Hematopoietic multipotent progenitor cell (in vitro differentiated cells): Measurements from ENCODE around the gene PTPN14. TPM values are rescaled to one million over a fixed set of nuclear protein-coding genes. Genes with fewer than 3 reads are reported as not detected.
"Not testable (repeated sequence)": the region's sequence is repeated elsewhere in the genome, so short reads cannot be mapped to it uniquely, and the experiment has no call there.

Source experiments
- DNase-seq, 3 donors: peaks; one replicate each; pipeline ENCODE4 v3.0.0-alpha.2; 2011 to 2015; ENCODE audit warnings: low read depth in 2 of 3, low spot score in 2 of 3
- total RNA-seq: library from RNA; depleted of rRNA; stranded (reverse); fragments of >200 nt; gene quantifications from one replicate; pipeline ENCODE4 v1.2.3, GENCODE V29; 2012

Gene PTPN14
- total RNA-seq, 1 donor = 4.6 TPM

DNA sequence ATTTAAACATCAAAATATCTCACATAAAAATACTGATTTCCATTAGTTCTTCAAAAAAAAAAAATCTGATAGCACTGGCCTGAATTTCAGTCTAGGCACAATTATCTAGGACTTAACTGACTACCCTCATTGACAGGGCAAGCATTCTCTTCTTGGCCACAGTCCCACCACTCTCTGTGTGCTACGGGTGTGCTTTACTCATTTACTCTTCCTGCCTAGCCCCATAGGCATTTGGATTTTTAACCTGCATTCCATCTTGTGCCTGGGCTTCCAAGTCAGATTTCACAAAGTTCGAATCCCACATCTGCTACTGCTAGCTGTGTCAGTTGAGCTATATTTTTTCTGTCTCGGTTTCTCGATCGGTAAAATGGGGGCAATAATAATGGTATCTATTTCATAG, 38.0 kb downstream of the PTPN14 start:
- DNase-seq = no peak

DNA sequence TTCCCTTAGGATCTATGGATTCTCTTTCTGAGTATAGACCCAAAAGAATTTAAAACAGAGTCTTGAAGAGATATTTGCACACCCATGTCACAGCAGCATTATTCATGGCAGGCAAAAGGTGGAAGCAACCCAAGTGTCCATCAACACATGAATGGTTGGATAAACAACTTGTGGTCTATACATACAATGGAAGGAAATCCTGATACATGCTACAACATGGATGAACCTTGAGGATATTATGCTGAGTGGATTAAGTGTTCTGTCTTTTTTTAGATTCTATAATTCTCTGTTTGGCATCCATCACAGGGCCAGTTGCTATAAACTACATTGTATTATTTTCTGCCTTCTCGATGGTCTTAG, 39.8 kb downstream of the PTPN14 start:
- DNase-seq = no peak

DNA sequence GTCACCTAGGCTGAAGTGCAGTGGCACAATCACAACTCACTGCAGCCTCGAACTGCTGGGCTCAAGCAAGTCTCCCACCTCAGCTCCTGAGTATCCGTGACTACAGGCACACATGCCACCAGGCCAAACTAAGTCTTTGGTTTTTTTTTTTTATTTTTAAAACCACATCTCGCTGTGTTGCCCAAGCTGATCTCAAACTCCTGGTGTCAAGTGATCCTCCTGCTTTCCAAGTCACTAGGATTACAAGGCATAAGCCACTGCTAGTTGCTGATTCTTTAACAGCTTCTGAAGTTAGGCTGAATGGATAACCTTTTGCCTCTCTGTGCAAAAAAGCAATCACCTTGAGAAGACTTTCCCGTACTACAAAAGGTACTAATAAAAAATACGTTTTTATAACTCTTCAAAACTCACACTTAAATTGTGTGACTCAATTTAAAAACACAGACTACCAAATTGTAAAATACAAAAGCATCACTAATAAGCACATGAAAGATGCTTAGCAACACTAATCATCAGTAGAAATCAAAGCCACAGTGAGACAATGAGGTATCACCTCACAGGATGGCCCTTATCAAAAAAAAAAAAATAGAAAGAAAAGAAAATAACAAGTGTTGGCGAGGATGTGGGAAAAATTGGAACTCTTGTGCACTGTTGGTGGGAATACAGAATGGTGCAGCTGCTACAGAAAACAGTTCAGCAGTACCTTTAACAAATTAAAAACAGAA, 40.3 kb downstream of the PTPN14 start:
- DNase-seq = no peak

- no peak for DNase-seq
Observed at GRCh38 chr1:214510477-214510876, 40.9 kb downstream of the PTPN14 start.

- DNase-seq = not testable (repeated sequence)
Observed at GRCh38 chr1:214509622-214510021, 41.8 kb downstream of the PTPN14 start.

GRCh38 chr1:214506972-214507431, 44.4 kb downstream of the PTPN14 start:
- no peak for DNase-seq

DNA sequence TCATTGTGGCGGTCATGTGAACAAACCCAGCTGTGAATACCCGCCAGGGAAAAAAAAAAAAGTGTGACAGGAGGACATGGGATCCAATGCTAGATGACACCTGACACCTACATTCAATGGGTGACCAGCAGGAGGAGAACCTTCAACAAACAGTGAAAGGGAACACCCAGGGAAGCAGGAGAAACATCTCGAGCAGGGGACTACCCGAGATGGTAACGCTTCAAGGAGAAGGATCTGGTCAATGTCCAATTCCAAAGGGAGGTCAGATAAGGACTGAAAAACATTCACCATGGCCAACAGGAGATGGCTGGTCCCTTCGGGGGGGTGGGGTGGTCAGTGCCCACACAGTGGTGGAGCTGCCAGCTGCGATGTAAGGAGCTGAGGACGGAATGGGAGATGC, 46.3 kb downstream of the PTPN14 start:
- no peak for DNase-seq

DNA sequence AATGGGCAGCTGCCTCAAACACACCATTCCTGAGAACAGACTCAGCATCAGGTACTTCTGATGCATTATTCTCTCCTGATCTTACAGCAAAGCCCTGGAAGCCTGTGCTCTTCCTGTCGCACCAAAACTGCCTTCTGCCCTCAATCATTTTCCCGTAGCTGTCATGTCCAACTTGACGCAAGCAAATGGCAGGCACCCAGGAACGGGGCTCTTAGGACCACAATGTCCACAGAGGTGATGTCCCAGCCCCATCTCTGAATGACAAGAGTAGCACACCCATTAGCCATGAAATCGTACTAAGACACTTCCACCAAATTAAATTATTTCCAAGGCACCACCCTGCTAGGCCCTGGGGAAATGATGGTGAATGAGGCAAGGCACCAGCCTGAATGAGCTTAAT, 47.1 kb downstream of the PTPN14 start:
- DNase-seq = no peak

DNA sequence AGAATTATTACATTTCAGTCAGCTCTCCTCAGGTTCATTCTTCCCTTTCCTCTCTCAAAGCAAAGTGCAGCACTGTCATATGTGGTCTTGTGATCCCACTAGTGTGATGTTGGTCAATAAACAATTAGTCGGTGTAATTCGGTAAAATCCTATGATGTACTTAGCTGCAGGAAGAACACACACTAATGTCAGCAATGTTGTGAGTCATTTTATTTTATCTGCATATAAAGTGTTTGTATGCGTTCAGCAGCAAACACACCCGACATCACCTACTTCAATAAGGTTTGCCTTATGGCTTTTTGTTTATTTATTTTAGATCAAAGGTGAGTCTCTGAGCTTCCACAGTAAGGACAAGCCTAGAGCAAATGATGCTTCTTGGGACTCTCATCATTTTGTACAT, 47.8 kb downstream of the PTPN14 start:
- DNase-seq = no peak

GRCh38 chr1:214500340-214501055, 50.9 kb downstream of the PTPN14 start:
- no peak for DNase-seq

DNA sequence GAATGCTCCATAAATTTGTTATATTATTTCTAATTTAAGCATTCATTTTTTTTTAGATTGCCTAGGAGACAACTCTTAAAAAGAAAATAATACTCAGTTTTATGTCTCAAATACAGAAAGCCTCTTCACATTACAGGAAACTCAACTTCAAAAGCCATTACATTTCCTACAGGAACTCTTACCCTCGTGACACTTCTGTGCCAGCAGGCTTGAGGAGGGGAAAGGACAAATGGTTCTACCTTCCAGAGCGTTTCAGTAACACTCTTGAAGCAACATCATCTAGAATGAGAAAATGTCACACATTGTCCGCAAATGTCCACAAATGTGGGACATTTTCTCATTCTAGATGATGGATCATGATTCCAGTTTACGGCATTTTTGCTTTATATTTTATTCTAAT, 51.7 kb downstream of the PTPN14 start:
- DNase-seq = no peak

DNA sequence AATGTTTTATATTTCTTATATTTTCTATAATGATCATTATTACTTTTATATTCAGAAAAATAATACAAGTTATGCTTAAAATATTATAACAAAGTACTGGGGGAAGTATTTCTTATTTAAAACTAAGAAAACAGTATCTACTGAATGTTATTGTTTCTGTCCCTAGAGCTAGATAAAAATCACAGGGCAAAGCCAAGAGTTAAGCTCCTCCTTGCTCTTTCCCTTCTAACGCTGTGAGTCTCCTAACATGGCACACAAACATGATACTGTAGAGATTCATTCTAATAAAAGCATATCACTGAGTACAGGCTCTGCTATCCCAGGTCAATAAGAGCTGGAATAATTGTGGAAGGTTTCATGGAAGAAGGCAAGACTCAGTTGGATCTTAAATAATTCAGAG, 53.4 kb downstream of the PTPN14 start:
- DNase-seq = no peak

DNA sequence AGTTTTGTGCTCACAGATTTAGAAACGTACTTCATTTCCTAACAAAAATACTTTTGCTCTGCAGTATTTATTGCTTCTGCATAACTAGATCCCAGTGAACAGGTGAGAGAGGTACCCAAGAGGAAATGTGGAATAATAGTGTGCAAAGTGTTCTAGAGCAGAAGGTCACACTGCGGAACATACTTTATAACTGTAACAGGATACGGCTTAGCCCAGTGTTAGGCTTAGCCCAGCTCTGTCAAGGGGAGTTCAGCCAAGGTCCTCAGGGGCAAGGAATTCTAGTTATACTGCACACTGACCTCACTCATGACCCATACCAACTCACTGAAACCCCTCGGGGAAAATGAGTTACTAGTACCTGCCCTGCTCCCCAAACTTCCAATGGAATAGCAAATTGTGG, 55.3 kb downstream of the PTPN14 start:
- DNase-seq = no peak

DNA sequence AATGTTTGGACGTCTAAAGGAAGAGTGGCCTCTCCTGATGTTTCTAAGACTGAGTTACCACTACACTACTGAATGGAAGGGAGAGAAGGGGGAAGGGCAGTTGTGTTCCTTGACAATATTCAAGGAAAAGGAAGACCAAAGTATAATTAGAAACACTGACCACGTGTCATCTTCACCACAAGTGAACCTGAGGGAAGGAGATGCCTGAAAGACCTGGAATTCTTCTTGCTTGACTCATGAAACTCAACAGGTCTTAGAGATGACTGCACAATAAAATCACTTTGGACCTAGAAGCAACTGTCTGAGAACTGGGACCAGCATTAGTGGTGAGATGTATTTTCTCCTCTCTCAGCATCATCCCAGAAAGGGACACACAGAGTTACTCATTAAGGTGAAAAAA, 56.7 kb downstream of the PTPN14 start:
- DNase-seq = no peak

DNA sequence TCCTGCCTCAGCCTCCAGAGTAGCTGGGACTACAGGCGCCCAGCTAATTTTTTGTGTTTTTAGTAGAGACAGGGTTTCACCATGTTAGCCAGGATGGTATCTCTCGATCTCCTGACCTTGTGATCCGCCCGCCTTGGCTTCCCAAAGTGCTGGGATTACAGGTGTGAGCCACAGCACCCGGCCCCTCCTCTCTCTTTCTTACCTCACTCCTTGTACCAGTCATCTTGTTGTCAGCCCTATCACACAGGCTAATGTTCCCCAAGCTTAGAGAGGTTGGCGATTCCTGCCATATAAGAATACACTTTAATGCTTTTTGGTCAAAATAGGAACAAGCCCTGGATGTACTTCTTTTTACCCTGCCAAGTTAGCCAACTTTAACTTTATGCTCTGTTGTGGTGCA, 57.2 kb downstream of the PTPN14 start:
- not testable (repeated sequence) for DNase-seq

GRCh38 chr1:214493126-214493796, 58.1 kb downstream of the PTPN14 start:
- no peak for DNase-seq

DNA sequence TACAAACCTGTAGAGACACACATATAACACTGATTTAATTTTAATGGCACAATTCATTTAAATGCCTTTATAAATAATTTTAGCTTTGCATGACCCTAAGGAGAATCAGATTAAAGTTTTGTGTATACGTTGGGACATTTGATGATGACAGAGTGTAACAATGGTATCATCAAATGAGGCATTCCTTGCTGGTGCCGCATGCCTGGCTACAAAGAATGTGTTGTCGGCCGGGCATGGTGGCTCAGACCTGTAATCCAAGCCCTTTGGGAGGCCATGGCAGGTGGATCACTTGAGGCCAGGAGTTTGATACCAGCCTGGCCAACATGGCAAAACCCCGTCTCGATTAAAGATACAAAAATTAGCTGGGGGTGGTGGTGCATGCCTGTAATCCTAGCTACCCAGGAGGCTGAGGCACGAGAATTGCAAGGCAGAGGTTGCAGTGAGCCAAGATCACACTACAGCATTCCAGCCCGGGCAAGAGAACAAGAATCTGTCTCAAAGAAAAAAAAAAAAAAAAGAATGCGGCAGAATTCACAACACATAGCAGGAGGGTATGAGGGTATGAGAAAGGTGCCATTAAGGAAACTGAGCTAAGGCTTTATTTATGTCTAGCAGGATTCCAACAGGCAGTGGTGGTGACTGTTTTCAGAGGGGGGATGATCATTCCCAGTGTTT, 58.9 kb downstream of the PTPN14 start:
- no peak for DNase-seq

DNA sequence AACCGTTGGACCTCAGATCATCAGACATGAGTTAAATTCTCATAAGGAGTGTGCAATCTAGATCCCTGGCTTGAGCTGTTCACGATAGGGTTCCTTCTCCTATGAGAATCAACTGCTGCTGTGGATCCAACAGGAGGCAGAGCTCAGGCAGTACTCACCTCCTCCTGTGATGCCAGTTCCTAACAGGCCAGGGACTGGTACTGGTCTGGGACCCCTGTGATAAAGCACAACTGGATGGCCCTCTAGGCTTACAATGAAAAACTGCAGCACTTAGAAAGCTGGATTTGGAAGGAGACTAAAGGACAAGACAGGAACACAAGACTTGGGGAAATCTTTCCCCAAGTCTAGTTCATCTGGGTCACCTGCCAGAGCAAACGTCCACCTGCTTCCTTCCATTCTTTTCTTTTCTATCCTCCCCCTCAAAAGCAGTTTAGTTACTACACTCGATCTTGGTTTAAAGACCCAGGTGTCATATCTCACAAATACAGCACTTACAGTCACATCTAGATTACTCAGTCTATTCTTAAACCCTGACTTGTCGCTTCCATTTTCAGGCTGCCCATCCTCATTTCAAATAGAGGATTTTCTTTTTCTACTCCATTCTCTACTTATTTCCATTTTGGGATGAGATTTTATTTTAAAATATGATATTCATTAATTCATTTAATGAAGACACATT, 59.8 kb downstream of the PTPN14 start:
- DNase-seq = no peak

DNA sequence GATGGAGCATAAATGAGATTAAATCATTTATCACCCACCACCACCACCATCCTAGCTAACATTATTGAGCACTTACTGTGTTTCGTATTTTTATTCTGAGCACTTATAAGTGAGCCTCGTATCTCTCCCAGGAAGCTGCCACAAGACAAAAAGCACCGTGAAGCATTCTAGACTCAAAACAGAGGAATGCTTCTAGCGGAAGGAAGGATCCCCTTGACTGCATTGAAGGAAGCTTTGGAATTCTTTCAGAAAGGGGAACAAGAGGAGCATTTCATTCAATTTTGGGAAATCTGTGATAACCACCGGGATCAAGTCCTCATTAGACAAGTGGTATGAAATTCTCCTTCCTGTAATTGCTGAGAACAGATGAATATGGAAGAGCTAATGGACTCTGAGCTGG, 66.3 kb downstream of the PTPN14 start:
- DNase-seq = no peak

GRCh38 chr1:214483180-214483579, 68.2 kb downstream of the PTPN14 start:
- not testable (repeated sequence) for DNase-seq
